GM21447 (cell line): ENCODE measurements around the gene ABCC1.
"Not testable (repeated sequence)": the region's sequence is repeated elsewhere in the genome, so short reads cannot be mapped to it uniquely, and the experiment has no call there.

Experiments
- ATAC-seq: cut with Tn5 transposase; IDR thresholded peaks from one replicate; pipeline ENCODE4 v1.9.1; 2021; ENCODE audit not compliant: unreplicated experiment

The ABCC1 gene

DNA sequence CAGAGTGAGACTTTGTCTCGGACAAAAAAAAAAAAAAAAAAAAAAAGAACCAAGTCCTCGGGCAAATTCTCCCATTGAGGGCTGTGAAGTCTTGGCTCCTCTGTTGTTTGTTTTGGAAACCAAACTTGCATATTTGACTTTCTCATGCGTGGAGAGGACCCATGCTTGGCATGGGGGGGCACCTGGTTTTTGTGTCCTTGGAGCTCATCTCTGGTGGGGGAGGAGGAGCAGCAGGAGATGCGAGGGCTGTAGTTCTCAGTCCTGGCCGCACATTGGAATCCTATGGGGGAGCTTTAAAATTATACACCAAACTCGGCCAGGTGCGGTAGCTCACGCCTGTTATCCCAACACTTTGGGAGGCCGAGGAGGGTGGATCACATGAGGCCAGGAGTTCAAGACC, 199.3 kb downstream of the ABCC1 start:
- no peak for ATAC-seq

- ATAC-seq = no peak
These were observed 200.3 kb downstream of the ABCC1 start for GRCh38 chr16:16149710-16150116.

- ATAC-seq = no peak
These were observed 200.9 kb downstream of the ABCC1 start for GRCh38 chr16:16150117-16150877.

DNA sequence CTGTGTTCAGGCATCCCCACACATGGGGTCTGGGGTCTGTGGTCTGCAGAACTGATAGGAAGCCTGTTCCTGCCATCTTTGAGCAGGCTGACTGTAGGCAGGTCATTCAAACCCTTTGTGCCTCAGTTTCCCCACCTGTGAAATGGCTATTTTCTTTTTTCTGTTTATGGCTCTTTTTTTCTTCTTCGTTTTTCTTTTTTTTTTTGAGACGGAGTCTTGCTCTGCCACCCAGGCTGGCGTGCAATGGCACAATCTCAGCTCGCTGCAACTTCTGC, 201.4 kb downstream of the ABCC1 start:
- ATAC-seq = no peak

DNA sequence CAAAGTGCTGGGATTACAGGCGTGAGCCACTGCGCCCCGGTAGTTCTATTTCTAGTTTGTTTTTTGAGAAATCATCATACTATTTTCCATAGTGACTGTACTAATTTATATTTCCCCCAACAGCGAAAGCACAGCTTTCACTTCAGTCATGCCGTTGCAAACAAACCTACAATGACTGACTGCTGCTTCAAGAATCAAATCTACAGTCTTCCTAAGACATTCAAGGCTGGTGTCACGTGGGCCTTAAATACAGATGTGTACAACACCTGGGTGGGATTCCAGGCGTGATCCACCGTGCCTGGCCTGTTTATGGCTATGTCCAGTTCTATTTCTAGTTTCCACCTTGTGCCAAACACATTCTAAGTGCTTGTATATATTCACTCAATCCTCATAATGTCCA, 201.9 kb downstream of the ABCC1 start:
- no peak for ATAC-seq

- ATAC-seq = not testable (repeated sequence)
These were observed 203.6 kb downstream of the ABCC1 start for GRCh38 chr16:16153000-16153399.

DNA sequence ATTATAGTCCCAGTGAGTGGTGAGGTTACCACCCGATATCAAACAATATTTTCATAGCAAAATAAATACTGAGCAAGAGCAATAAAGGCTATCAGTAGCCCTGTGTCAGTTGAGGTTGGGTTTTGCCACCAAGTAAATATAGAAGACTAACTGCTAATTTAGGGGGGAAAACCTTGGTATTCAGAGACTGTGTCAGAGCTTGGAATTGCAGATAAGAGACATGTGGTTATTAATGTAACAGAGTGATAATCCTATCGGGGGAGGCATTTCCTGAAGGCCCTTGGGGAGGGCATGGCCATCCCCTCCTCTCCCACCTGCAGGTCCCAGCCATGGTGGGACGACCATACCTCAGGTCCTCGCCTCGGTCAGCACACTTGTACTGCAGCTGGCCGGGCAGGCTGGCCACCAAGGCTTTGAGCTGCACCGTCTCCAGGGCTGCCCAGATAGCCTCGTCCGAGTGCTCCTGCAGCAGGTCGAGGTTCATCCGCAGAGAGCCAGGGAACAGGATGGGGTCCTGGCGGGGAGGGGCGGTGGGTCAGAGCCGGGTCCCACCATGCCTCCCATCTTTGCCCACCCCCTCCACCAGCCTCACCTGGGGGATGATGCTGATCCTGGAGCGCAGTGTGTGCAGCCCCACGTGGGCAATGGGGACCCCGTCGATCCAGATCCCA, 205.0 kb downstream of the ABCC1 start:
- ATAC-seq = no peak

DNA sequence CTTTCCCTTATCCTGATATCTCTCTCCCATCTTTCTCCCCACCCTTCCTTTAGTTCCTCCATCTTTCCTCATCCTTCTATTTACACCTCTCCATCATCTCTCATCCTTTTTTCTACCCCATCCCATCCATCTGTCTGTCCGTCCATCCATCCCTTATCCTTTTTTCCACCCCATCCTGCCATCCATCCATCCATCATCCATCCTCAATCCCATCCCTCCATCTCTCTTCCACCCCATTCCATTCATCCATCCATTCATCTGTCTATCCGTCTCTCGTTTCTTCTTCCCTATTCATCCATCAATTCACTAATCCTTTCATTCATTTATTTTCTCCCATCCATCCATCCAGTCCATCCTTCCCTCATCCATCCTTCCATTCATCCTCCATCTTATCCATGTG, 205.8 kb downstream of the ABCC1 start:
- no peak for ATAC-seq

DNA sequence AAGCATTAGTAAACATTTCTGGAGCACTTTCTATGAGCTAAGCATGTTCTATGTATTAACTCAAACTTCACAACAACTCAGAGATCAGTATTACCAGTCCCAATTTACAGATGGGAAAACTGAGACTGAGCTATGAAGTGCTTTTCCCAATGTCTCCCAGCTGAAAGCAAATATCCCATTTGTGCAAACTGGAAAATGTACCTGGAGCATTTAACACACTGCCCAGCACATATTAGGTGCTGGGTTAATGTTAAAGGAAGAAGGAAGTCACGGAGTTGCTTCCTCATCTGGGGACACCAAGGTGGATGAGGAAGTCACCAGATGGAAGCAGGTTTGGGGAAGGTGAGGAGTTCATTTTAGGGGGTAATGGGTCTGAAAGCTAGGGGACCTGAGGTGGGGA, 207.8 kb downstream of the ABCC1 start:
- ATAC-seq = no peak

DNA sequence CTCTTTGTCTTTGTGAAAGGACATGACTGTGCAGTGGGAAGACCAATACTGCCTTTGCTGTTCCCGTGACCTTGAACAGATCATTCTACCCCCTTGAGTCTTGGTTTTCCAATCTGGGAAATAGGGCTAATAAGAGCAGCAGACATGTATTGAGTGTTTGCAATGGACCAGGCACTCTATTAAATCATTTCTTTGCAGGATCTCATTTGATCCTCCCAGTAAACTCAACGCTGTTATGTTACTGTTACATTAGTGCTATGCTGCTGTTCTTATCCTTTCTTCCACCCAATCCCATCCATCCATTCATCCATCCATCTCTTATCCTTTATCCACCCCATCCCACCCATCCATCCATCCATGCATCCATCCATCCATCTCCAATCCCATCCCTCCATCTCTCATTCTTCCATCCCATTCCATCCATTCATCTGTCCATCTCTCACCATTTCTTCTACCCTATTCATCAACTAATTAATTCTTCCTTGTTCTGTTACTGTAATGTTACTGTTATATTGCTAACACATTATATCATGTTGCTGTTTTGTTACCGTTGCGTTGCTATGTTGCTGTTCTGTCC, 208.8 kb downstream of the ABCC1 start:
- ATAC-seq = no peak

DNA sequence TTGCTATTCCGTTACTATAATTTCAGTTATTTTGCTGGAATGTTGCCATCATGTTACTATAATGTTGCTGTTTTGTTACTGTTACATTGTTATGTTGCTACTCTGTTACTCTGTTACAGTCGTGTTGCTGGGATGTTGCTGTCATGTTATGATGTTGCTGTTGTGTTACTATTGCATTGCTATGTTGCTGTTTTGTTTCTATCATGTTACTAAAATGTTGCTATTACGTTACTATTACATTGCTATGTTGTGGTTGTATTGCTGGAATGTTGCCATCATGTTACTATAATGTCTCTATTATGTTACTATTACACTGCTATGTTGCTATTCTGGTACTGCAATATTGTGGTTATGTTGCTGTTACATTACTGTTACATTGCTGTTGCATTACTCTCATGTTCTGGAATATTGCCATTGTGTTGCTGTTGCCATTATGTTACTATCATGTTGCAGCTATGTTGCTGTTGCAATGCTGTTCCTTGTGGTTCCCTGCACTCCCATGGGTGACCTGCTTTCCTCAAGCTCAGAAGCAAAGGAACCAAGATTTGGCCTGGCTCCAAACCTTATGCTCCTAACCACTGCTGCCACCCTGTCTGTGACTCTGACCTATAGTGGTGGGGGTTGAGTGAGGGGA, 209.4 kb downstream of the ABCC1 start:
- no peak for ATAC-seq

DNA sequence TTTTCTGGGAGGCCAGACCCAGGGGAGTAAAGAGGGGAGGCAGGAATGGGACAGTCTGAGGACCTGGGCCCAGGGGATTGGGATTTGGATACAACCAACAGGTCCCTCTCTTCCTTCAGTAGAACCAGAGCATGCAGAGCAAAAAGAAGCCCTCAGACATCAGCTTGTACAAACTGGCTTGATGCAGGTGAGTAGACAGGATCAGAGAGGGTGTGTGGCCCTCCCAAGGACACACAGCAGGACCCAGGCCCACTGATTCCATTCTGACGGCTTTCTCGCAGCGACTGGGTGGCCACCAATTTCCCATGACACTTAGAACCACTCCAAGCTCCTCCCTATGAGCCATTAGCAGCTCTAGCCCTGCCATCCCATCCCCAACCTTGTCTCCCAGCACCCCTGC, 210.2 kb downstream of the ABCC1 start:
- no peak for ATAC-seq

DNA sequence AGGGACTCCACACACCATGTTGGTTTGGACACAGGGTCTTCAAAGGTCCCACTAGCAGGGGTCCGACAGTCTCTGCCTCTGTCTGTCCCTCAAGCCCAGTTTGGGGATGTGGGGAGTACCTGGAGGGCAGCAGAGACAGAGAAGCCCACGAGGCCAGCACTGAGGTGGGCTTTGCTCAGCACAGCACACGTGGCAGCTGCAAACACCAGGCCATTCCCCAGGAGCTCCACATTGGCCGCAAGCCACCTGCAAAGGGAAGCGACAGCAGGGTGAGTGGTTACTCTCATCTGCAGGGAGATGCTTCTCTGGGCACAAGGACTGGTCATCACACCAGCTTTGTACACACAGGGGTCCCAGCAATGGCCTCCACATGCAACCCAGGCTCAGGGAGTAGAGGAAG, 211.9 kb downstream of the ABCC1 start:
- ATAC-seq = no peak

- not testable (repeated sequence) for ATAC-seq
These were observed 212.4 kb downstream of the ABCC1 start for GRCh38 chr16:16161840-16162239.

DNA sequence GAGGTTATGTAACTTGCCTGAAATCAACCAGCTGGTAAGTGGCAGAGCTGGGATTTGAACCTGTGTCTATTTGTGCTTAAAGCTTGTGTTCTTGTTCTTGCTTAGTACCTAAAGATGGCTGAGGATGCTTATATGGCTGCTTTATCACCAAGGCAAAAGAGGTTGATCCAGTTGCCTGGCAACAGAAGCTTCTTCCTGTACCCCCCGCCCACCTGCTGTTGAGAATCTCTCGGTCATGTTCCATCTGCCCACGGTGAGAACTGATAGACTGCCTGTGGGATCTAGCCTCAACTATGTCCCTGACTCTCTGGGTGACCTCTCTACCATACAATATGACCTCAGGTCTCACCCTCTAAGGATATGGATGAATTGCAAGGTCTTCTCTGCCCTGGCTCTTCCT, 213.2 kb downstream of the ABCC1 start:
- no peak for ATAC-seq

DNA sequence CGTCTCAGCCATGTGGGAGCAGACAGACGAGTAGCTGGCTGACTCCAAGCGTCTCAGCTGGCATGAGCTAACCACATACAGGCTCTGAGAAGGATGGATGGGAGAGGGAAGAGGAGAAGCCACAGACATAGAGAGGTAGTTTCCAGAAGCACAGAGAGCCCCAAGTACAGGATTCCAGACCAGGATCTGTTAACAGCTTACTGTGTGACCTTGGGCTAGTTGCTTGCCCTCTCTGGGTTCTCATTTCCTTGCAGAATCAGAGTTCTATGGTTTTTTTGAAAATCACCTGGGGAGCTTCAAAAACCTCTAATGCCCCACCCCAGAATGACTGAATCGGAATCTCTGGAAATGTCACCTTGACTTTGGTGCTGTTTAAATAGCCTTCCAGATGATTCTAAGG, 213.7 kb downstream of the ABCC1 start:
- ATAC-seq = no peak

DNA sequence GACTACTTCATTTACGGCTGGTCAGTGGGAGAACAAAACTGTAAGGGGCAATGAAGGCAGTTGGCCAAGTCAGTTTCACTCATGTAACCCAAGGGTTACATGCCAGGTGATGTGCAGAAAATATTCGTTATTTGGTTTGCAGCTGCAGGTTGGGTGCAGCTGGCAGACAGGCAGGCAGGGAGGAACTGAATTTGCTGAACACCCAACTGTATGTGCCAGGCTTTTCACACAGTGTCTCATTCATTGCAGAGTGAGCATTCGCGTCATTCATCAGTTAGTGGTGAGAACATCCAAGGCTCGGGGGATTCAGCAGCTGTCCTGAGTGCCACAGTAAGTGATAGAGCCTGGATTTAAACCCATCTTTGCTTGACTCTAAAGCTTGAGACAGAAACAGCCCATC, 214.2 kb downstream of the ABCC1 start:
- ATAC-seq = no peak

- ATAC-seq = no peak
These were observed 214.8 kb downstream of the ABCC1 start for GRCh38 chr16:16164243-16164642.

DNA sequence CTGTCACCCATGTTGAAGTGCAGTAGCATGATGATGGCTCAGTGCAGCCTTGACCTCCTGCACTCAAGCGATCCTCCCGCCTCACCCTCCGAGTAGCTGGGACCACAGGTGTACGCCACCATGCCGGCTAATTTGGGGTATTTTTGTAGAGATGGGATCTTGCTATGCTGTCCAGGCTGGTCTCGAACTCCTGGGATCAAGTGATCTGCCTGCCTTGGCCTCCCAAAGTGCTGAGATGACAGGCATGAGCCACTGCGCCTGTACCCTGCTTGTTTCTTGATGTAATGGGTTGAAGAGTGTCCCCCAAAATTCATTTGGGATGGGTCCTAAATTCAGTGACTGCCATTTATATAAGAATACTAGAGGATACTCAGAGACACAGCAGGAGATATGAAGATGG, 216.7 kb downstream of the ABCC1 start:
- no peak for ATAC-seq

DNA sequence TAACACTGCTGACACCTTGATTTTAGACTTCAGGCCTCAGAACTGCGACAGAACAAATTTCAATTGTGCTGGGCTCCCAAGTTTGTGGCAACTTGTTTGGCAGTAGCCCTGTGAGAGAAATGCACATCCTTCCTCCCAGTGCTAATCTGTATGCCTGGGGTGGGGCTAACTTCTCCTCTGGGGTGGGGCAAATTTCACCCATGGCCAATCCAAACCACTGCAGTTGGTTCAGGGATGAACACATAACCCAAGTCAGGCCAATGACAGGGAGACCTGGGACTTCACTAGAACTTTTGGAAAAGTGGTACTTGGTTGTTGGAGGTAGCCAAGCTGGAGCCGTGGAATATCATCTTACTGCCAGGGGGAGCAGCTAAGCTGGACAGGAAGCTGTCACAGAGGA, 217.5 kb downstream of the ABCC1 start:
- ATAC-seq = no peak

DNA sequence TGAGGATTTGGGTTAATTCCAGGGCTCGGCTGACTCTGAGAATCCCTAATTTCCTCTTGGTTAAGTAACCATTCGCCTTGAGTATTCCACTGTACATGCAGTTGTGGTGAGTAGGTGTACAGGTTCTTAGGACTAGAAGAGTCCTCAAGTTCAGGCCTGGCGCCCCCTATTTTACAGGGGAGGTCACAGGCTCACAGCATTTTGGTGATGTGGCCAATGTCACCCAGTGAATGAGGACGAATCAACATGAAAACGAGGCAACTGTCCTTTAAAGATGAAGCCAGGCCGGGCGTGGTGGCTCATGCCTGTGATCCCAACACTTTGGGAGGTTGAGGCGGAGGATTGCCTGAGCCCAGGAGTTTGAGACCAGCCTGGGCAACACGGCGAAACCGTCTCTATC, 218.5 kb downstream of the ABCC1 start:
- ATAC-seq = no peak

DNA sequence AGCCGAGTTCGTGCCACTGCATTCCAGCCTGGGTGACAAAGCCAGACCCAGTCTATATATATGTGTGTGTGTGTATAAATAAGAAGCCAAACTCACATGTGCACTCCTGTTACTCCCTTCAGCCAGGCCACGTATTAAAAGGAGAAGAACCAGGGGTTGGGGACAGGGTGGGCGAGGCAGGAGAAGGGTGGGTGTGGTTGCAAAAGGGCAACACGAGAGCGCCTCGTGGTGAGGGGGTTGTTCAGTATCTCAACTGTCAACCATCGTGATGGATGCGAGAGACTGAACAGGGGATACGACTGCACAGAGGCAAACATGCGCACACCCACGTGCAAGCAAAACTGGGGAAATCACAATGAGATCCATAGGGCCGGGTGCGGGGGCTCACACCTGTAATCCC, 219.0 kb downstream of the ABCC1 start:
- ATAC-seq = no peak
